Astrocyte of the spinal cord (primary cell): ENCODE measurements around the gene PPIA.
"Not testable (repeated sequence)": the region's sequence is repeated elsewhere in the genome, so short reads cannot be mapped to it uniquely, and the experiment has no call there.

Source experiments
- DNase-seq: peaks from one replicate; pipeline ENCODE4 v3.0.0; 2011; ENCODE audit warnings: low read depth, low spot score
- H3K4me3 ChIP-seq: 2 replicates; pipeline ENCODE4 v1.5.1; 2011; ENCODE audit warnings: low read depth, mild to moderate bottlenecking, low read length, moderate library complexity
- CTCF ChIP-seq: IDR thresholded peaks from 2 replicates; pipeline ENCODE4 v1.5.1; 2012; ENCODE audit warnings: low read depth, mild to moderate bottlenecking, low read length, inconsistent platforms
- in situ Hi-C: cut with HindIII; loops from 2 replicates; pipeline ENCODE4 v1.10.0; 2017; ENCODE audit warnings: low sequenced_read_pairs

The PPIA gene

GRCh38 chr7:44772867-44773266 lies 23.6 kb upstream of the PPIA start:
- TF ChIP-seq CTCF = no peak
- in situ Hi-C loops = no loop called here
- DNase-seq = no peak
- H3K4me3 ChIP-seq = no peak overlapping the region

- DNase-seq, in situ Hi-C loops, H3K4me3 ChIP-seq: not testable (repeated sequence)
These were observed 22.0 kb upstream of the PPIA start for GRCh38 chr7:44774486-44774885.

GRCh38 chr7:44775383-44776107 lies 20.9 kb upstream of the PPIA start:
- no peak for DNase-seq
- no peak overlapping the region for H3K4me3 ChIP-seq
- in situ Hi-C loops = no loop called here
- no peak for TF ChIP-seq CTCF

- no peak overlapping the region for H3K4me3 ChIP-seq
- TF ChIP-seq CTCF = no peak
- no peak for DNase-seq
- in situ Hi-C loops = no loop called here
These were observed 20.3 kb upstream of the PPIA start for GRCh38 chr7:44776211-44776610.

GRCh38 chr7:44782460-44782859 lies 14.0 kb upstream of the PPIA start:
- in situ Hi-C loops = no loop called here
- no peak overlapping the region for H3K4me3 ChIP-seq
- TF ChIP-seq CTCF = no peak
- no peak for DNase-seq

- in situ Hi-C loops = no loop called here
- TF ChIP-seq CTCF = no peak
- H3K4me3 ChIP-seq = no peak overlapping the region
- DNase-seq = no peak
These were observed 13.1 kb upstream of the PPIA start for GRCh38 chr7:44783407-44783806.

- no peak for DNase-seq
- no peak for TF ChIP-seq CTCF
- H3K4me3 ChIP-seq = no peak overlapping the region
- in situ Hi-C loops = no loop called here
These were observed 12.1 kb upstream of the PPIA start for GRCh38 chr7:44784364-44784763.

- in situ Hi-C loops, DNase-seq, H3K4me3 ChIP-seq: not testable (repeated sequence)
These were observed 11.3 kb upstream of the PPIA start for GRCh38 chr7:44785218-44785617.
